ENCODE measurements around the gene STK24.

Gene STK24

GRCh38 chr13:98495627-98496478, 81.1 kb downstream of the STK24 start:
- no peak for TF ChIP-seq CTCF (IDR thresholded peaks at IDR 0.05; ENCODE audit: insufficient read depth, missing control alignments)
- no peak for FAIRE-seq

GRCh38 chr13:98494769-98495168, 82.1 kb downstream of the STK24 start:
- FAIRE-seq, result no peak
- no peak for TF ChIP-seq CTCF (IDR thresholded peaks at IDR 0.05; ENCODE audit: insufficient read depth, missing control alignments)
- DNase-seq (ENCODE audit: insufficient read length, low spot score), result no peak

More at GRCh38 chr13:98495627-98496478, 81.1 kb downstream of the STK24 start:
- no peak for DNase-seq (ENCODE audit: insufficient read length, low spot score)

- FAIRE-seq (peak; percentile 55), DNase-seq (ENCODE audit: insufficient read length, low spot score) (no peak)
- no peak for TF ChIP-seq CTCF (IDR thresholded peaks at IDR 0.05; ENCODE audit: insufficient read depth, missing control alignments)
These were observed 83.7 kb downstream of the STK24 start for GRCh38 chr13:98493042-98493712.

GRCh38 chr13:98492335-98493041, 84.4 kb downstream of the STK24 start:
- DNase-seq (ENCODE audit: insufficient read length, low spot score), result no peak
- TF ChIP-seq CTCF (IDR thresholded peaks at IDR 0.05; ENCODE audit: insufficient read depth, missing control alignments), result no peak
- FAIRE-seq, result no peak

- no peak for FAIRE-seq
These were observed 86.0 kb downstream of the STK24 start for GRCh38 chr13:98490866-98491265.

GRCh38 chr13:98490195-98490836, 86.6 kb downstream of the STK24 start:
- FAIRE-seq, result no peak
- no peak for TF ChIP-seq CTCF (IDR thresholded peaks at IDR 0.05; ENCODE audit: insufficient read depth, missing control alignments)
- no peak for DNase-seq (ENCODE audit: insufficient read length, low spot score)

More at GRCh38 chr13:98490866-98491265, 86.0 kb downstream of the STK24 start:
- DNase-seq (ENCODE audit: insufficient read length, low spot score), result no peak
- TF ChIP-seq CTCF (IDR thresholded peaks at IDR 0.05; ENCODE audit: insufficient read depth, missing control alignments), result no peak

Measured in D721Med (cell line).